T-helper 9 cell (primary cell): ENCODE measurements around the gene COX11.

ENCODE experiments used
- DNase-seq: peaks from one replicate; pipeline ENCODE4 v3.0.0-alpha.2; 2020

The COX11 gene

DNA sequence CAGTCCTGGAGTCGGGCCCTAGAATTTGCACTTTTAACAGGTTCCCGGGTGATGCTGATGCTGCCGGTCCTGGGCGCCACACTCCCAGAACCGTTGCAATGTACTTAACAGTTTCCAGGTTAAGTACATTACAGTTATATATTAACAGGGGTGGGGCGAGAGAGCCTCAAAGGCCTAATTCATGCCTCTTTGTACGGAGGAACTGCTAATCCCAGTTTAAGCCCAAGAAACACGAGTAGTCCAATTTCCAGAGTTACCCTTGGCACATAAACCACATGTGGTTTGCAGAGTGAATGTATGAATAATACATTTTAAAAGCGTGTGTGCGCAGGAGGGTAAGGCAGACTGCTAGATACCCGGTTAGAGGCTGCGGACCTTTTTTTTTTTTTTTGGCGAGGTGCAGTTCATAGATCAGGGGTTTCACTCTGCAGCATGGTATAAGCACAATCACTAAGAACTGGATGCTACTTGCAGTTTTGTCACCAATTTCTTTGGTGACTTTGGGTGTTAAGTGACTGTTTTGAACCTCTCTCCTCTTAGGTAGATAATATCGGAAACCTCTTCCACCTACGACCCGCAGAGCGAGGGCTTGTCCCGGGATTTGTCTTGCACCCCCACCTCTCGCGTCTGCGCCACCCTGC, 713 bp downstream of the COX11 start:
- DNase-seq: no peak

DNA sequence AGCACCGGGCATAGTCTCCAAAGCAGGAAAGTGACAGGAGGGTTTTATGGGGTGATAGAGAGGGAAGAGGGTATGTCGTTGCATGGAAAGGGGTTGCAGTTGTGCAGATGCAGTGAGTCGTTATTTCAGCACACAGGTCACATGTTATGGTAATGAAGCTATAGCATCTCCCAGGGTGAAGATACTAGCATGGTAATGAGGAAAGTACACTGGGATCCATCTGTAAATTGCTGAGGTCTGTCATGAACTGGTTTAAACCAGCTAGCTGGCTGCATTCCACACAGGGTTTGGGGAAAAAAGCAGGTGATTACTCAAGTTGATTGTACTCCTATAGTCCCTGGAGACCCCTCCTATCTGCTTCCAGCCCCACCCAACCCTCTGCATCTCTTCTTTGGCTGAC, 11.7 kb downstream of the COX11 start:
- DNase-seq: no peak

DNA sequence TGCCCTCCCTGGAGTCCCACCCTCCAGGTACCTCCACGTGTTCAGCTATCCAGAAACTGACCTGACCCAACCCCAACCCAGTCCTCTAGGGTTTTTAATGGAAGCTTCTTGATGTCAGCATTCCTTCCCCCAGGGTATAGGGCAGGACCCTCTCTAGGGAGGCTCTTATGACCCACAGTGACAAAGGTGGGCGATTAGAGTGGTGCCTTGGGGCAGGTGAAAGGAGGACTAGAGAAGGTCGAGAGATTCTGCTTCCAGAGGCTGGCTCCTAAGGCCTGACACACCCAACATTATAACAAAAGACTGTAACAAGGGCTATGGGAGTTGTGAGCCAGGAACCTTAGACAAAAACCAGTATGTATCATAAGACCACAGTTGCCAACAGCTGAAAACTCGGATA, 17.2 kb downstream of the COX11 start:
- DNase-seq: no peak

DNA sequence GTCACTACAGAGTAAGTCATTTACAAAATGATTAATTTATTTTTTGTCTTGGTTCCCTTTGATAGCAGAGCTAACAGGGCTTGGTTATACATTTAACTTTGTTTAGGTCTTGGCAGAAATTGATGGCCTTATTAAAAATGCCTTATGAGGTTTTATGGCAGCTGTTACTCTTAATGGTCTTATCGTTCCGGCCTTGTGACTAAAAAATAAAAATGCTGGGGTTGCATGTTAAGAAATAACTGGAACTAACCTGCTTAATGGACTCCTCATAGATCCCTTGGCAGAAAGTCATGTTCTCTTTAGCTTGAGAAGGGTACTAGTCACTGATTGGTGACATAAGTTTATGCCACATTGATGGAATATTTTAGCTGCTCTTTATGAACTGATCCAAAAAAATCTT, 18.3 kb downstream of the COX11 start:
- no peak for DNase-seq

DNA sequence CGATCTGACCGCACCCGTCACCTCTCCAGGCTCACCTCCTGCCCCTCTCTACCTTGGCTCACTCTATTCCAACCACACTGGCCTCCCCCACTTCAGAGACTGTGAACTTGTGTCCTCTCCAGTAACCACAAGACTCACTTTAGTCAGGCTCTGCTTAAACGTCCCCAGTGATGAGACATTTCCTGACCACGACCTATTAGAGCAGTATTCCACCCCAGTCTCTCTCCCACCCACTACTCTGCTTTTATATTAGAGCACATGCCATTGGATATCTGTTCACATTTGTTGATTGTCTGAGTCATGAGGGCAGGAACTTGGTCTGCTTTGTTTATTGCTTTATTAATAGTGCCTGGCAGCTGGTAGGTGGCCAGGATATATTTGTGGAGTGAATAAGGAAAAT, 20.1 kb downstream of the COX11 start:
- DNase-seq: no peak

DNA sequence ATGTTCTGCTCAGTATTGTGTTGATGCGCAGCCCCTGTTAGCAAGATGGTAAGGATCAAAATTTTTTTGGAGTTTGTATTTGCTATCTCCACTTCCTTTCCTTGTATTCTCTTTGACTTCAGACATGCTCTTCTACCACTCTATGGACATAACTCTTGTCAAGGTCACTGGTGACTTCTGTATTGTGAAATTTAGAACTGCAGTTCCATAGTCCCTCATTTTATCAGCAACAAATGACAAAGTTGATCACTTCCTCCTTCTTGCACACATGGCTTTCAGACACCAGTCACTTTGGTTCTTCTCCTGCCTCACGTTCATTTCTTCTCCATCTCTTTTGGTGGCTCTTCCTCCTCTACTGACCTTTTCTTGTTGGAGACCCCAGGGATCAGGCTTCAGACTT, 21.1 kb downstream of the COX11 start:
- DNase-seq: no peak

DNA sequence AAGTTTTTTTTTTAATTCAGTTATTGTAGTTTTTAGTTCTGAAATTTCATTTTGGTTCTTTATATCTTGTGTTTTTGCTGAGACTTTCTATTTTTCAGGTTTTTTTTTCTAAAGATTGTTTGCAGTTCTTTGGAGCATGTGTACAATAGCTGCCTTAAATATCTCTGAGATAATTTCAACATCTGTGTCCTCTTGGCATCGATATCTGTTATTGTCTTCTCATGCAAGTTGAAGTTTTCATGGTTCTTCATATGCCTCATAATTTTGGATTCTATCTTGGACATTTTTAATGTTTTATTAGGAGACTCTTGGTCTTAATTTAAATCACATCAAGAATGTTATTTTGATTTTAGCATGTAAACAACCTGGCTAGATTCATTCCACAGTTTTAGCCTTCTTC, 22.8 kb downstream of the COX11 start:
- DNase-seq: no peak

DNA sequence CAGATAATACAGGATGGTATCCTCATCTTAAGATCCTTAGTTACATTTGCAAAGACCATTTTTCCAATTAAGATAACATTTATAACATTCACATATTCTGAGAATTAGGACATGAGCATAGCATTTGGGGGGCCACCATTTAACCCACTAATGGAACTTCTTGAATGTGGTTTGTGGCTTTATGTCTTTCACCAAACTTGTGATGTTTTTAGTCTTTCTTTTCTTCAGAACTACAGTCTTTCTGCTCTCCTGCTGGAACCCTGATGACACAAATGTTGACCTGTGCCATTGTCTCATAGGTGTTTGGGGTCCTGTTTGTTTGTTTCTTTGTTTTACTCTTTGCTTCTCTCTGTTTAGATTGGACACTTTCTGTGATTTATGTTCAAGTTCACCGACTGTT, 23.2 kb downstream of the COX11 start:
- DNase-seq: no peak

DNA sequence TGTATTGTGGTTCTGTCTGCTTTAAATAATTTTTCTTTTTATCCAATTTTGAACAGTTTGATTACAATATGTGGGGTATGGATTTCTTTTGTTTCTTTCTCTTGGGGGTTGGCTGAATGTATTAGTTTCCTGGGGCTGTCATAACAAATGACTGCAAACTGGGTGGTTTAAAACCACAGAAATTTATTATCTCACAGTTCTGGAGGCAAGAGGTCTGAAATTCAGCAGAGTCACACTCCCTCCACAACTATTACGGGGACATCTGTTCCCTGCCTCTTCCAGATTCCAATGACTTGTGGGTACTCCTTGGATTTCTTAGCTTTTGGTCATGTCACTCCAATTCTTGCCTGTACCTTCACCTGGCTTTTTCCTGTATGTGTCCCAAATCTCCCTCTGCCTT, 23.7 kb downstream of the COX11 start:
- DNase-seq: no peak

DNA sequence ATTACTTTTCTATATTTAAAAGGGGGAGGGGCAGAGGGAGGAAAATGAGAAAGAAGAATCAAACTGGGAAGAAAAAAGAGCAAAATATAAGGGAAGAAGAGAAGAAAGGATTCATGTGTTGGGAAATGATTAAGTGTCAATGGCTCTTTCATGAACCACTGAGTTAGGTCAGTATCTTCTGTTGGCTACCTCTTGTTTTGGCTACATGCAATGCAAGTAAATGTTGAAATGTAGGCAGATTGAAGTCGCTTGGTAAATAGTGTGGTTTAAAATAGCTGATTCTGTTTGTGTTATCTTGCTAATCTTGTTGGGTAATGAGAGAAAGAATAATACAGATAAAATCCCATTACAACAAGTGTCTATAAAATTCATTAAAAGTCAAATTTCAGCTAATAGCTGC, 27.2 kb downstream of the COX11 start:
- DNase-seq: no peak

DNA sequence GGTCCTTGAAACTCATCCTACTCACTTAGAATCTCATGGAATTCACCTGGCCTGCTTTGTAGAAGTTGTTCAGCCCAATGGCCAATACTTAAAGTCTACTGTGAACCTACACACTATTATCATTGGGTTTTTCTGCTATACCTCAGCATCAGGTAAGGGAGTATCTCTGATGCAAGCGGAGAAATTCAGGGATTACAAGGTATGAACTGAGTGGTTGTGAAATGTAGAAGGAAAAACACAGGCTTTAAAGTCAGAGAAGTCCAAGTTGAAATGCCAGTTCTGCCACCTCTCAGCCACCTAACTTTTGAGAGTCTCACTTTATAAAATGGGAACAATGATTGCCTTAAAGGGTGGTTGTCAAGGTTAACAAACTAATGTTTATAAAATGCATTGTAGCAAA, 31.0 kb downstream of the COX11 start:
- DNase-seq: no peak

DNA sequence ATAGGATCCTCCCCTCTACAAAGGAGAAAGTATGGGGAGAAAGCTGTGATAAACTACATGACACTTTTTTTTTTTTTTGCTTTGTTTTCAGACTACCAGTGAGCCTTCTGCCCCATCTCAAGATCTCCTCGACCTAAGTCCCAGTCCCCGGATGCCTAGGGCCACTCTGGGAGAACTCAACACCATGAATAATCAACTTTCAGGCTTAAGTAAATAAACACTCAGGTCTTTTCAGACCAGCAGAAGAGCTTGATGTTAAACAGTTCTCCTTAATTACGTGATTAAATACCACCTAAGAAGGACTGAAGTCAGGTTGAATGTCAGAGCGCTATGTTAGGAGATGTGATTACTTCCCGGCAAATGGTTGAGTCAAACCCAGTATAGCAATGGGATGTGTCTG, 31.4 kb downstream of the COX11 start:
- no peak for DNase-seq

DNA sequence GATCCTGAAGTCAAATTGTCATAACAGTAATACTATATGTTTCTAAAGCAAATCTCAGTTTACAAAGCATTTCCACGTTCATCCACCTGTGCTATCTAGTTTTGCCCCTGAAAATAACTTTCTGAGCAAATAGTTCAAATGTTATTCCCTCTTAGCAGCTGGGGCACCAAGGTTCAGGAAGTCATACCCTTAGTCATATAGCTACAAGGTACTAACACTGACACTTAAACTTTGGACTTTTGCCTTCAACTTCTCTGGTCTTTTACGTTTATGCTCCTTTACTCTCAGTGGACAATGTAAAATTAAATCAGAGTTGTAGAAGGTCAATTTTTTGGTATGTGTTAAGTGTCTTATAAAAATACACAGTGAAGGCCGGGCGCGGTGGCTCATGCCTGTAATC, 33.0 kb downstream of the COX11 start:
- DNase-seq: no peak

DNA sequence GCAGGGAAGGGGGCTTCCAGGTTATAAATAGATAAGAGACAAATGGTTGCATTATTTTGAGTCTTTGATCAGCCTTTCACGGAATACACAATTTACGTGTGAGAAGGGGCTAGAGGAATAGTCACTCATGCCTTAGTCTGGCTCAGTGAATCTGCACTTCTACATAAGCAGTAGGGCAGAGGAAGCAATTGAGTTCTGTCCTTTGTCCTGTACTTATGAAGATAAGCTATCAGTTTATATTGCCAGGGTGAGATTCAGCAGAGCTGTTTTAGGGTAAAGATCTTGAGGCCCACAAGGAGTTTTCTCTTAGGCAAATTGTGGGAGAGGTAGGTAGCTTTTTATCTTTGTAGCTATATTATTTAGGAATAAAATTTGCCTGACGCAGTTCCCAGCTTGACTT, 34.5 kb downstream of the COX11 start:
- no peak for DNase-seq

DNA sequence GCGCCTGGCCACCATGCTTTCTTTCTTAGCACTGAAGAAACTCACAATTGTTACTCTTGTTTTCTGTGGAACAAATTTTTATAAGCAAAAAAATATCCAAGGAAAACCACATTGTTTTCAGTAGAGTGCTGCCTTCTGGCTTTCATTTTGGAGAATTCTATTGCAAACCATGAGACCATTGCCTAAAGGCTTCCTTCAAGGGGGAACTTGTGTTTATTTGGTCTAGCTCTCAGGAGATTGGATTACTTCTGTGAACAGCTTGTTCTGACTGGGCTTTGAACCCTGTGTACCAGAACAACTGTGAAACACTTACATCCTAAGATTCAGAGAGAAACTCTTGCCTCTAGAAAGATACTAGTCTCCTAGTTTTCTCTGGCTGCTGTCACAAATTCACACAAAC, 35.7 kb downstream of the COX11 start:
- no peak for DNase-seq

DNA sequence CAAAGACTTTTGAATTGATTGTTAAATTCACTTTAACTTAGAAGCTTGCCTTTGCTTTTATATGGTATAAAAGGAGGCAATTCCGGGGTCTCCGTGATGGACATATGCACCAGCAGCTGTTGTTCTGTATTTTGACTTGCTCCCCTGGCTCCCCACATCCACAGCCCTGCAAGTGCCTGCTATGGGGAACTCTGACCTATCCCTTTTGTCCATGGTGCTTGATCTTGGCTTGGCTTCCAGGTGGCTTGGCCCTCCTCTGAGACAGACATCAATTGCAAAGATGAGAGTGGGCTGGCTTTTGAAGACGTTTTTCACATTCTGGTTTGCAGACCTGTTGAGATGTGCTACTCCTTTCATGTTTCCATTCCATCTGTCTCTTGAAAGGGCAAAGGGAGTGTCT, 40.9 kb downstream of the COX11 start:
- DNase-seq: no peak

DNA sequence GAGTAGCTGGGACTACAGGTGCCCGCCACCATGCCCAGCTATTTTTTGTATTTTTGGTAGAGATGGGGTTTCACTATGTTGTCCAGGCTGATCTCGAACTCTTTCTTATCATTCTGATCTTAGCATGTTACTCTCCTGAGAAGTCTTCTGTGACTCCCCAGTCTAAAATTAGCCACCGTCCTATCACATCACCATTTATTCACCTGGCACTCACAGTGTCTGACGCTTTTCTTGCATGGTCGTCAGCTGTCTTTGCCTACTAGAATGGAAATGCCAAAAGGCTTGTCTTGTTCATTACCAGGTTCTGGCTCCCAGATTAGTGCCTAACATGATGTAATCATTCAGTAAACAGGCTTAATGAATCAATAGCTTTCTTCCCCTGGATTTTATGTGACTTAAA, 44.0 kb downstream of the COX11 start:
- no peak for DNase-seq

DNA sequence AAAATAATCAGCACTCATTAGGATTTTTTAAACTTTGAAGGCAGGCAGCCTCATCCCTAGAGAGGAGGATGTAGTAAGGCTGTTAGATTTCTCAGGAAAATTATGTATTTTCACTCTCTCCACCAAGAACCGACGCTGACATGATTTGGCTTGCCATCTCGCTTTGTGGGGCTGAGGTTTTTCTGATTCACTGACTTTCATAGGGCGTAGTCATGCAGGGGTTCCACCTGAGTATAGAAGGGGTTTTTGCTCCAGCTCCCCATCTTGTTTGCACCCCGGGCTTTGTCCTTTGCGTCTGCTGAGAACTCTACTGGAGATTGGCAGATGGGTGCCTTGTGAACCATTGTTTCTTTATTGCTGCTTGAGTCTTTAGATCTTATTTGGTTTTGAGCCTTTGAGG, 47.6 kb downstream of the COX11 start:
- no peak for DNase-seq

DNA sequence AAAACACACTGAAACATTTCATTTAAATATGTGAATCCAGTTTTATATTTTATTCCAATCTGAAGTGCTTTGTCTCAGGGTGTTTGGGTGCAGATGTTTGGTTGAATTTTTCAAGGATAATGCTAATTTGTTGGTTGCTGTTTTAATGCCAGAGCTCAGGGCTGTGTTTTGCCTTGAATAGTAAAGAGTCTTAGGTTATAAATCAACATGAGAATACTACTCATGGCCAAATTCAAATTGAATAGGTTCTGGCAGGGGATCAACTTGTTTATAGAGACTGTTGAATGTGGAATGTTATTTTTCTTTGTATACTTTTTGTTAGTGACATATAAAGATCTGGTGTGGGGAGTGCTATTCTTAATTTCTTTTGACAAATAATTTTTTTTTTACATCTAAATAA, 49.0 kb downstream of the COX11 start:
- no peak for DNase-seq

DNA sequence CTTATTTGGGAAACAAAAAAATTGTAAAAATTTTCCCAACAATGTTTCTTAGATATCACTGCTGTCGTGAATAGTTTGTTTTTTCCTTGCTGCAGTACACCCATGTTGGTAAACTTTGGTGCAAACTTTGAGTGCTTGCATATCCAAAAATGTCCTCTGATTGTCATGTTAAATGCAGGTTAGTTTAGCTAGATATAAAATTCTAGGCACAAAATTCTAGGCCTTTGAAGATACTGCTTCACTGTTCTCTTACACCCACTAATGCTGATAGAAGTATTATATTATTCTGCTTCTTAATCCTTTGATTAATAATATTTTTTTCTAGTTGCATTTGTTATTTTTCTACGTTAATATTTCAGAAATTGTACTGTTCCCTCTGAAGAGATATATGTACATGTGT, 51.7 kb downstream of the COX11 start:
- DNase-seq: no peak
